Measurements from ENCODE around the gene PATL2. TPM values are rescaled to one million over a fixed set of nuclear protein-coding genes. Genes with fewer than 3 reads are reported as not detected.

PATL2 gene
- total RNA-seq, 1 experiment from 2014 or later, result 0.49 TPM

DNA sequence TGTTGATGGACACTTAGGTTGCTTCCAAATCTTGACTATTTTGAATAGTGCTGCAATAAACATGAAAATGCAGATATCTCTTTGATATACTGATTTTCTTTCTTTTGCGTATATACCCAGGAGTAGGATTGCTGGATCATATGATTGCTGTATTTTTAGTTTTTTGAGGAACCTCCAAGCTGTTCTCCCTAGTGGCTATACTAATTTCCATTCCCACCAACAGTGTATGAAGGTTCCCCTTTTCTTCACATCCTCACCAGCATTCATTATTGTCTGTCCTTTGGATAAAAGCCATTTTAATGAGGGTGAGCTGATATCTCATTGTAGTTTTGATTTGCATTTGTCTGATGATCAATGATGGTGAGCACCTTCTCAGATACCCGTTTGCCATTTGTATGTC lies 12.5 kb downstream of the PATL2 start:
- ChIA-PET POLR2A (interaction anchor here (0.6 kb wide), 1 partner anchor 886 kb away, joined by 4 read pairs; no protein-coding TSS in a partner anchor), CTCF (no interaction called here)
- BruUV-seq (replicated peaks), result no TSS peak
- Histone ChIP-seq H3K27ac (ENCODE audit: low read length) (no peak overlapping the region), H3K27me3 (ENCODE audit: control insufficient read depth, insufficient read depth, low read length) (peaks cover 3% of the 10 kb centered on the region; the same call in 1 of the 2 replicates), H3K9me3 (ENCODE audit: control insufficient read depth, insufficient read depth, low read depth, low read length) (no peaks in the 10 kb centered on the region), H3K36me3 (ENCODE audit: control insufficient read depth, insufficient read depth, low read length) (no peaks in the 10 kb centered on the region), H3K4me1 (ENCODE audit: control insufficient read depth, insufficient read depth, low read length) (no peaks in the 10 kb centered on the region), H3K4me3 (ENCODE audit: low read depth in 2 of 2, low read length in 2 of 2) (no peak overlapping the region)
- TF ChIP-seq TCF7L2 (IDR thresholded peaks at IDR 0.05; ENCODE audit: low read depth, low read length) (no peak), SIN3A (IDR thresholded peaks at IDR 0.05; ENCODE audit: borderline replicate concordance, insufficient read depth, low read depth, low read length) (no peak), POLR2AphosphoS5 (IDR thresholded peaks at IDR 0.05; ENCODE audit: low read depth, low read length) (no peak)
- TF ChIP-seq, protein P1, sequence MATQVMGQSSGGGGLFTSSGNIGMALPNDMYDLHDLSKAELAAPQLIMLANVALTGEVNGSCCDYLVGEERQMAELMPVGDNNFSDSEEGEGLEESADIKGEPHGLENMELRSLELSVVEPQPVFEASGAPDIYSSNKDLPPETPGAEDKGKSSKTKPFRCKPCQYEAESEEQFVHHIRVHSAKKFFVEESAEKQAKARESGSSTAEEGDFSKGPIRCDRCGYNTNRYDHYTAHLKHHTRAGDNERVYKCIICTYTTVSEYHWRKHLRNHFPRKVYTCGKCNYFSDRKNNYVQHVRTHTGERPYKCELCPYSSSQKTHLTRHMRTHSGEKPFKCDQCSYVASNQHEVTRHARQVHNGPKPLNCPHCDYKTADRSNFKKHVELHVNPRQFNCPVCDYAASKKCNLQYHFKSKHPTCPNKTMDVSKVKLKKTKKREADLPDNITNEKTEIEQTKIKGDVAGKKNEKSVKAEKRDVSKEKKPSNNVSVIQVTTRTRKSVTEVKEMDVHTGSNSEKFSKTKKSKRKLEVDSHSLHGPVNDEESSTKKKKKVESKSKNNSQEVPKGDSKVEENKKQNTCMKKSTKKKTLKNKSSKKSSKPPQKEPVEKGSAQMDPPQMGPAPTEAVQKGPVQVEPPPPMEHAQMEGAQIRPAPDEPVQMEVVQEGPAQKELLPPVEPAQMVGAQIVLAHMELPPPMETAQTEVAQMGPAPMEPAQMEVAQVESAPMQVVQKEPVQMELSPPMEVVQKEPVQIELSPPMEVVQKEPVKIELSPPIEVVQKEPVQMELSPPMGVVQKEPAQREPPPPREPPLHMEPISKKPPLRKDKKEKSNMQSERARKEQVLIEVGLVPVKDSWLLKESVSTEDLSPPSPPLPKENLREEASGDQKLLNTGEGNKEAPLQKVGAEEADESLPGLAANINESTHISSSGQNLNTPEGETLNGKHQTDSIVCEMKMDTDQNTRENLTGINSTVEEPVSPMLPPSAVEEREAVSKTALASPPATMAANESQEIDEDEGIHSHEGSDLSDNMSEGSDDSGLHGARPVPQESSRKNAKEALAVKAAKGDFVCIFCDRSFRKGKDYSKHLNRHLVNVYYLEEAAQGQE (IDR thresholded peaks at IDR 0.05; ENCODE audit: insufficient read depth in 1 of 2, low read depth in 2 of 2, low read length in 1 of 2), result no peak
- TF ChIP-seq, protein P2, sequence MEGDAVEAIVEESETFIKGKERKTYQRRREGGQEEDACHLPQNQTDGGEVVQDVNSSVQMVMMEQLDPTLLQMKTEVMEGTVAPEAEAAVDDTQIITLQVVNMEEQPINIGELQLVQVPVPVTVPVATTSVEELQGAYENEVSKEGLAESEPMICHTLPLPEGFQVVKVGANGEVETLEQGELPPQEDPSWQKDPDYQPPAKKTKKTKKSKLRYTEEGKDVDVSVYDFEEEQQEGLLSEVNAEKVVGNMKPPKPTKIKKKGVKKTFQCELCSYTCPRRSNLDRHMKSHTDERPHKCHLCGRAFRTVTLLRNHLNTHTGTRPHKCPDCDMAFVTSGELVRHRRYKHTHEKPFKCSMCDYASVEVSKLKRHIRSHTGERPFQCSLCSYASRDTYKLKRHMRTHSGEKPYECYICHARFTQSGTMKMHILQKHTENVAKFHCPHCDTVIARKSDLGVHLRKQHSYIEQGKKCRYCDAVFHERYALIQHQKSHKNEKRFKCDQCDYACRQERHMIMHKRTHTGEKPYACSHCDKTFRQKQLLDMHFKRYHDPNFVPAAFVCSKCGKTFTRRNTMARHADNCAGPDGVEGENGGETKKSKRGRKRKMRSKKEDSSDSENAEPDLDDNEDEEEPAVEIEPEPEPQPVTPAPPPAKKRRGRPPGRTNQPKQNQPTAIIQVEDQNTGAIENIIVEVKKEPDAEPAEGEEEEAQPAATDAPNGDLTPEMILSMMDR (IDR thresholded peaks at IDR 0.05), result no peak
- ATAC-seq (no peak), DNase-seq (ENCODE audit: low read depth, low spot score) (no peak)
- intact Hi-C loops (cut with micrococcal nuclease; ENCODE audit: unreplicated experiment), result no loop called here
- in situ Hi-C loops (cut with HindIII; ENCODE audit: low pct_unique_long_range_greater_than_20kb, low sequenced_read_pairs), result no loop called here

DNA sequence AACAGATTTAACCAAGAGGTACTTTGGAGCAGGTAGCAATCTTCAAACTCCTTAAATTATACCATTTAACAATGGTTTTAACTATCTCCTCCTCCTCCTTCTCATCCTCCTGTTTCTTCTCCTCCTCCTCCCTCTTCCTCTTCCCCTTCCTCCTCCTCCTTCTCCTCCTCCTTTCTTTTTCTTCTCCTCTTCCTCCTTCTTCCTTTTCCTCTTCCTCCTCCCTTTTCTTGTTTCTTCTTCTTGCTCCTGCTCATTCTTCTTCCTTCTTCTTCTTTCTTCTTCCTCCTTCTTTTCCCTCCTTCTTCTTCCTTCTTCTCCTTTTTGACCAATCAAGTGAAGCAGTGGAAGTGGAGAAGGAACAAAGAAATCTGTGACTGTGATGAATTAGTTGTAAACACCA lies 14.1 kb downstream of the PATL2 start:
- ATAC-seq (no peak), DNase-seq (ENCODE audit: low read depth, low spot score) (no peak)
- TF ChIP-seq, protein P2 (IDR thresholded peaks at IDR 0.05), result no peak
- TF ChIP-seq SIN3A (IDR thresholded peaks at IDR 0.05; ENCODE audit: borderline replicate concordance, insufficient read depth, low read depth, low read length) (no peak), POLR2AphosphoS5 (IDR thresholded peaks at IDR 0.05; ENCODE audit: low read depth, low read length) (no peak), TCF7L2 (IDR thresholded peaks at IDR 0.05; ENCODE audit: low read depth, low read length) (no peak)
- TF ChIP-seq, protein P1 (IDR thresholded peaks at IDR 0.05; ENCODE audit: insufficient read depth in 1 of 2, low read depth in 2 of 2, low read length in 1 of 2), result no peak
- BruUV-seq (replicated peaks), result no TSS peak
- H3K27ac ChIP-seq (ENCODE audit: low read length), result no peak overlapping the region
- no peak overlapping the region for H3K4me3 ChIP-seq (ENCODE audit: low read depth in 2 of 2, low read length in 2 of 2)
- in situ Hi-C loops (cut with HindIII; ENCODE audit: low pct_unique_long_range_greater_than_20kb, low sequenced_read_pairs), result no loop called here
- ChIA-PET CTCF (no interaction called here), POLR2A (no interaction called here)
- intact Hi-C loops (cut with micrococcal nuclease; ENCODE audit: unreplicated experiment), result no loop called here
- no peaks in the 10 kb centered on the region for H3K36me3 ChIP-seq (ENCODE audit: control insufficient read depth, insufficient read depth, low read length)
- H3K4me1 ChIP-seq (ENCODE audit: control insufficient read depth, insufficient read depth, low read length), result no peaks in the 10 kb centered on the region
- H3K9me3 ChIP-seq (ENCODE audit: control insufficient read depth, insufficient read depth, low read depth, low read length), result no peaks in the 10 kb centered on the region
- H3K27me3 ChIP-seq (ENCODE audit: control insufficient read depth, insufficient read depth, low read length), result peaks cover 3% of the 10 kb centered on the region; the same call in 1 of the 2 replicates

All from Panc1 (cell line).